Pancreas (tissue), 10 donors: ENCODE measurements around the gene LGALSL. TPM values are rescaled to one million over a fixed set of nuclear protein-coding genes. Genes with fewer than 3 reads are reported as not detected.

ENCODE experiments used
- ATAC-seq, 4 donors: fragments of 200-7000 bp; cut with Tn5 transposase; one replicate each; pipeline versions ENCODE4 v1.8.0 to v1.9.1; 2020; ENCODE audit warnings: mild to moderate bottlenecking in 4 of 4, moderate library complexity in 4 of 4
- DNase-seq, 6 donors: peaks; one replicate each; pipeline ENCODE4 v3.0.0-alpha.2; 2020
- FAIRE-seq: peaks from 2 replicates; lab custom pipeline; 2012; peaks lifted over from hg19 to GRCh38; lab: Jason Lieb, UNC
- H3K27ac ChIP-seq, 4 donors: fragments of 200-600 bp; sonication (generic); 1 replicate in 3 of 4; 2 replicates in 1 of 4; pipeline versions ENCODE4 v1.5.0 to v1.8.0; 2020
- H3K27me3 ChIP-seq, 4 donors: fragments of 200-600 bp; one replicate each; pipeline ENCODE4 v1.8.0; 2021
- H3K36me3 ChIP-seq, 3 donors: fragments of 200-600 bp; sonication (generic) in 1 of 3; one replicate each; pipeline versions ENCODE4 v1.5.0 to v1.8.0; 2020 to 2021
- H3K4me1 ChIP-seq, 3 donors: fragments of 200-600 bp; one replicate each; pipeline ENCODE4 v1.8.0; 2021
- H3K4me3 ChIP-seq, 4 donors: fragments of 200-600 bp; sonication (generic) in 2 of 4; one replicate each; pipeline versions ENCODE4 v1.5.0 to v1.8.0; 2020 to 2021
- H3K9me3 ChIP-seq, 4 donors: fragments of 200-600 bp; one replicate each; pipeline ENCODE4 v1.8.0; 2021
- CTCF ChIP-seq, 4 donors: fragments of 200-600 bp; sonication (generic) in 3 of 4; IDR thresholded peaks; one replicate each; pipeline versions ENCODE4 v1.5.0 to v1.8.0; 2021; ENCODE audit warnings: antibody characterized with exemption in 4 of 4
- WGBS, 2 donors: extraction: QIAGEN DNeasy Blood & Tissue Kit; methylation state at CpG; one replicate each; pipeline ENCODE4 v1.1.7; 2013; 5-methylcytosine and 5-hydroxymethylcytosine counted together
- intact Hi-C, 3 donors: fragments of 100-400 bp; cut with DNase I; formaldehyde crosslinking; loops; one replicate each; pipeline versions ENCODE4 v1.11.1 to v1.14.2; 2022
- polyA plus RNA-seq, 2 donors: library from polyadenylated mRNA; stranded (reverse); fragments of 200-250 nt; gene quantifications; one replicate each; pipeline ENCODE4 v1.2.3, GENCODE V29; 2013
- total RNA-seq, 6 donors: library from RNA; stranded (reverse); fragmentation: NEBNext Ultra II Directional in 4 of 6; extraction: Animal tissue kit (Norgen Biotek cat#: 25700) in 4 of 6; gene quantifications; one replicate each; pipeline versions ENCODE4 v1.2.1 to v1.2.4, GENCODE V29; 2021 to 2023
- donor health status: healthy with polysubstance abuse.
- donor health status: DM: no; HTN: no; CAD: no; lungs with moderate emphysema.
- donor health status: DM: no; HTN: no; CAD: no.
- donor health status: control.
- donor health status: control.
- donor health status: Bipolar disorder and iron deficiency.
- donor health status: DM: yes; HTN: yes; CAD: no.
- donor health status: DM: no; HTN: no; CAD: no.
- donor health status: DM: no; HTN: no; CAD: no.
- donor health status: DM: yes; HTN: yes; CAD: no.

LGALSL gene
- total and polyA plus RNA-seq, 8 donors: 3.5 to 8.6 (median 5.8) TPM

- ATAC-seq (no peak), DNase-seq (no peak), FAIRE-seq (no peak)
- no peak for TF ChIP-seq CTCF (IDR thresholded peaks at IDR 0.05)
- intact Hi-C loops: no loop called here
- no peaks in the 10 kb centered on the region for H3K36me3 ChIP-seq
- WGBS, 2 donors: 82 to 88% methylated on average over 4 of the region's 4 CpGs
- H3K9me3 ChIP-seq: no peaks in the 10 kb centered on the region
- no peak overlapping the region for H3K4me3 ChIP-seq
- no peak overlapping the region for H3K27ac ChIP-seq
- H3K27me3 ChIP-seq: no peaks in the 10 kb centered on the region
- no peaks in the 10 kb centered on the region for H3K4me1 ChIP-seq
Measured at GRCh38 chr2:64471600-64471999, 17.6 kb downstream of the LGALSL start.

GRCh38 chr2:64472881-64473280 lies 18.9 kb downstream of the LGALSL start:
- no peak overlapping the region for H3K4me3 ChIP-seq
- no peak for TF ChIP-seq CTCF (IDR thresholded peaks at IDR 0.05)
- no peaks in the 10 kb centered on the region for H3K9me3 ChIP-seq
- H3K27me3 ChIP-seq: no peaks in the 10 kb centered on the region
- intact Hi-C loops: no loop called here
- H3K36me3 ChIP-seq: no peaks in the 10 kb centered on the region
- no peak overlapping the region for H3K27ac ChIP-seq
- no peaks in the 10 kb centered on the region for H3K4me1 ChIP-seq
- ATAC-seq: no peak
- DNase-seq: no peak
- FAIRE-seq: no peak
- WGBS, 2 donors: 68 to 83% methylated on average over 3 of the region's 3 CpGs

GRCh38 chr2:64474121-64474571 lies 20.2 kb downstream of the LGALSL start:
- no peak overlapping the region for H3K27ac ChIP-seq
- no peaks in the 10 kb centered on the region for H3K36me3 ChIP-seq
- no peak for ATAC-seq
- WGBS, 2 donors: 88 to 96% methylated on average over 4 of the region's 4 CpGs
- no peaks in the 10 kb centered on the region for H3K9me3 ChIP-seq
- H3K4me3 ChIP-seq: no peak overlapping the region
- H3K4me1 ChIP-seq: no peaks in the 10 kb centered on the region
- no peak for TF ChIP-seq CTCF (IDR thresholded peaks at IDR 0.05)
- no peak for FAIRE-seq
- H3K27me3 ChIP-seq: no peaks in the 10 kb centered on the region
- intact Hi-C loops: no loop called here
- no peak for DNase-seq

GRCh38 chr2:64474636-64475035 lies 20.7 kb downstream of the LGALSL start:
- no peak overlapping the region for H3K4me3 ChIP-seq
- FAIRE-seq (no peak), DNase-seq (no peak), ATAC-seq (no peak)
- no peaks in the 10 kb centered on the region for H3K4me1 ChIP-seq
- no peak overlapping the region for H3K27ac ChIP-seq
- intact Hi-C loops: no loop called here
- H3K9me3 ChIP-seq: no peaks in the 10 kb centered on the region
- no peaks in the 10 kb centered on the region for H3K27me3 ChIP-seq
- TF ChIP-seq CTCF (IDR thresholded peaks at IDR 0.05): no peak
- WGBS, 2 donors: 74 to 78% methylated on average over 1 of the region's 1 CpG
- H3K36me3 ChIP-seq: no peaks in the 10 kb centered on the region

- ATAC-seq (no peak), DNase-seq (no peak), FAIRE-seq (no peak)
- TF ChIP-seq CTCF (IDR thresholded peaks at IDR 0.05): no peak
- H3K9me3 ChIP-seq: no peaks in the 10 kb centered on the region
- no peaks in the 10 kb centered on the region for H3K27me3 ChIP-seq
- H3K4me1 ChIP-seq: no peaks in the 10 kb centered on the region
- no peak overlapping the region for H3K4me3 ChIP-seq
- no peak overlapping the region for H3K27ac ChIP-seq
- 90 to 92% methylated on average over 1 of the region's 1 CpG for WGBS, 2 donors
- no peaks in the 10 kb centered on the region for H3K36me3 ChIP-seq
- intact Hi-C loops: no loop called here
Measured at GRCh38 chr2:64477037-64477436, 23.1 kb downstream of the LGALSL start.
